Right atrium auricular region (tissue), 2 donors: ENCODE results near the gene ZNF584. TPM values are rescaled to one million over a fixed set of nuclear protein-coding genes. Genes with fewer than 3 reads are reported as not detected.

ENCODE experiments used
- DNase-seq: peaks from one replicate; pipeline ENCODE4 v3.0.0-alpha.2; 2019; ENCODE audit warnings: low spot score
- H3K27ac ChIP-seq, 2 donors: fragments of 200-600 bp; sonication (generic); 1 replicate in 1 of 2; 2 replicates in 1 of 2; pipeline ENCODE4 v1.5.1; 2016 to 2019
- H3K27me3 ChIP-seq, 2 donors: fragments of 200-600 bp; sonication (generic); one replicate each; pipeline versions ENCODE4 v1.5.1 to v1.6.0; 2017 to 2019
- H3K36me3 ChIP-seq: fragments of 200-600 bp; sonication (generic); one replicate; pipeline ENCODE4 v1.5.1; 2016
- H3K4me1 ChIP-seq, 2 donors: fragments of 200-600 bp; sonication (generic); one replicate each; pipeline versions ENCODE4 v1.5.1 to v1.6.0; 2017 to 2019
- H3K4me3 ChIP-seq, 2 donors: fragments of 200-600 bp; sonication (generic); 1 replicate in 1 of 2; 2 replicates in 1 of 2; pipeline ENCODE4 v1.5.1; 2017 to 2019; ENCODE audit warnings: mild to moderate bottlenecking in 1 of 2, moderate library complexity in 1 of 2
- H3K9me3 ChIP-seq, 2 donors: fragments of 200-600 bp; sonication (generic); one replicate each; pipeline ENCODE4 v1.5.1; 2019
- CTCF ChIP-seq, 2 donors: fragments of 200-600 bp; sonication (generic); IDR thresholded peaks; one replicate each; pipeline ENCODE4 v1.5.1; 2019; ENCODE audit warnings: antibody characterized with exemption in 2 of 2
- total RNA-seq, 2 donors: library from RNA; depleted of rRNA; stranded (reverse); fragments of >200 nt; gene quantifications; one replicate each; pipeline ENCODE4 v1.1.0, GENCODE V29; 2016

The ZNF584 gene
- total RNA-seq, 2 donors from 2014 or later = 17.4 to 18.5 TPM

DNA sequence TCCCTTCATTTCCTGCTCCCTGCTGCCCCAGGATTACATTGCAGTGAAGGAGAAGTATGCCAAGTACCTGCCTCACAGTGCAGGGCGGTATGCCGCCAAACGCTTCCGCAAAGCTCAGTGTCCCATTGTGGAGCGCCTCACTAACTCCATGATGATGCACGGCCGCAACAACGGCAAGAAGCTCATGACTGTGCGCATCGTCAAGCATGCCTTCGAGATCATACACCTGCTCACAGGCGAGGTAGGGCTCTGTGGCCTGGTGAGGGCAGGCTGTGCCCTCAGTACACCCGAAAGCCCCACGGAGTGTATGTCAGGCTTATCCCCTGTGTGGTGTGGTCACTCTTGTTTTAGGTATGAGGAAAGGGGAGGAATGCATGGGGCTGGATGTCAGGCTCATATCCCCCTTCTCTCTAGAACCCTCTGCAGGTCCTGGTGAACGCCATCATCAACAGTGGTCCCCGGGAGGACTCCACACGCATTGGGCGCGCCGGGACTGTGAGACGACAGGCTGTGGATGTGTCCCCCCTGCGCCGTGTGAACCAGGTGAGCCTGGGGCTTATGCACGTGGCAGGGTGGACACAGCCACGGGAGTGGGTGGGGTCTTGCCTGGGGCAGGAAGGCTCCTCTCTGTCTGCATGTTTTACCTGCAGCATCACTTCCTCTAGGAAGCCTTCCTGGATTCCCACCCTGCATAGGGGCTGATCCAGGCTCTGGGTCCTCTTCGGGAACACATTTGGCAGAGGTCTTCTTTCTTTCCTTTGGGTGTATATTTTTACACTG, 15.3 kb upstream of the ZNF584 start:
- DNase-seq = no peak
- H3K27me3 ChIP-seq = peaks cover 6 to 12% of the 10 kb centered on the region in 2 donors
- peaks cover 55% of the 10 kb centered on the region for H3K36me3 ChIP-seq
- H3K9me3 ChIP-seq = no peaks in the 10 kb centered on the region
- no peak overlapping the region for H3K4me3 ChIP-seq
- no peak overlapping the region for H3K27ac ChIP-seq
- no peak for TF ChIP-seq CTCF (IDR thresholded peaks at IDR 0.05)
- H3K4me1 ChIP-seq = peaks cover 0 to 14% of the 10 kb centered on the region in 2 donors

- Histone ChIP-seq H3K27me3 (peaks cover 6 to 12% of the 10 kb centered on the region in 2 donors), H3K4me1 (peaks cover 0 to 11% of the 10 kb centered on the region in 2 donors), H3K27ac (no peak overlapping the region), H3K4me3 (no peak overlapping the region), H3K9me3 (no peaks in the 10 kb centered on the region), H3K36me3 (peaks cover 49% of the 10 kb centered on the region)
- DNase-seq = no peak
- no peak for TF ChIP-seq CTCF (IDR thresholded peaks at IDR 0.05)
Measured at GRCh38 chr19:58393725-58394033, 14.8 kb upstream of the ZNF584 start.

GRCh38 chr19:58394821-58395219, 13.6 kb upstream of the ZNF584 start:
- peaks cover 6 to 12% of the 10 kb centered on the region in 2 donors for H3K27me3 ChIP-seq
- H3K9me3 ChIP-seq = no peaks in the 10 kb centered on the region
- no peak for DNase-seq
- H3K4me3 ChIP-seq = no peak overlapping the region
- TF ChIP-seq CTCF (IDR thresholded peaks at IDR 0.05) = no peak
- H3K36me3 ChIP-seq = peaks cover 38% of the 10 kb centered on the region
- H3K4me1 ChIP-seq = peaks cover 0 to 11% of the 10 kb centered on the region in 2 donors
- H3K27ac ChIP-seq = no peak overlapping the region

GRCh38 chr19:58395220-58395978, 13.1 kb upstream of the ZNF584 start, which contains the start of gene RNF225:
RNF225 (plus strand) TSS chr19:58395656; CDS start chr19:58396090, 434 bp downstream.
- Histone ChIP-seq H3K4me1 (peaks cover 0 to 14% of the 10 kb centered on the region in 2 donors), H3K27me3 (peaks cover 6 to 12% of the 10 kb centered on the region in 2 donors), H3K36me3 (peaks cover 36% of the 10 kb centered on the region), H3K4me3 (peak within 1 kb of the TSS in 1 of 2 donors; percentile 21), H3K27ac (no peak within 1 kb of the TSS), H3K9me3 (no peaks in the 10 kb centered on the region)
- no peak for TF ChIP-seq CTCF (IDR thresholded peaks at IDR 0.05)
- DNase-seq = no peak

- peak overlapping the region in 1 of 2 donors; percentile 21 for H3K4me3 ChIP-seq
- H3K9me3 ChIP-seq = no peaks in the 10 kb centered on the region
- H3K27me3 ChIP-seq = peaks cover 6 to 12% of the 10 kb centered on the region in 2 donors
- H3K27ac ChIP-seq = no peak overlapping the region
- no peak for TF ChIP-seq CTCF (IDR thresholded peaks at IDR 0.05)
- peaks cover 0 to 21% of the 10 kb centered on the region in 2 donors for H3K4me1 ChIP-seq
- DNase-seq = no peak
- peaks cover 30% of the 10 kb centered on the region for H3K36me3 ChIP-seq
Measured at GRCh38 chr19:58395979-58396627, 12.3 kb upstream of the ZNF584 start.
